Osteoblast (primary cell): ENCODE measurements around the gene DEGS2. TPM values are rescaled to one million over a fixed set of nuclear protein-coding genes. Genes with fewer than 3 reads are reported as not detected.
A peak's percentile ranks its signal among the peaks of the same experiment; 100 is the strongest.

Experiments
- DNase-seq: peaks from one replicate; pipeline ENCODE4 v3.0.0; 2011; ENCODE audit warnings: low spot score, mixed read lengths; ENCODE audit not compliant: insufficient read length; ENCODE audit errors: missing footprints
- H2AFZ ChIP-seq: 2 replicates; pipeline ENCODE4 v1.6.0; 2011; ENCODE audit warnings: mild to moderate bottlenecking, low read length
- H3K27ac ChIP-seq: 2 replicates; pipeline ENCODE4 v1.5.1; 2011; ENCODE audit warnings: mild to moderate bottlenecking, low read depth, low read length, moderate library complexity
- H3K27me3 ChIP-seq: 2 replicates; pipeline ENCODE4 v1.6.0; 2012; ENCODE audit warnings: mild to moderate bottlenecking, control low read depth, inconsistent platforms, low read length, moderate library complexity; ENCODE audit not compliant: insufficient read depth
- H3K36me3 ChIP-seq: 2 replicates; pipeline ENCODE4 v1.5.1; 2011; ENCODE audit warnings: mild to moderate bottlenecking, low read length, control low read depth, moderate library complexity; ENCODE audit not compliant: insufficient read depth
- H3K4me1 ChIP-seq: 2 replicates; pipeline ENCODE4 v1.5.1; 2011; ENCODE audit warnings: mild to moderate bottlenecking, low read length, control low read depth, moderate library complexity; ENCODE audit not compliant: insufficient read depth
- H3K4me2 ChIP-seq: 2 replicates; pipeline ENCODE4 v1.6.0; 2011; ENCODE audit warnings: mild to moderate bottlenecking, low read length; ENCODE audit not compliant: insufficient read depth
- H3K4me3 ChIP-seq: fragments of 200-600 bp; sonication (generic); 3 replicates; pipeline ENCODE4 v1.5.1; 2012; ENCODE audit warnings: mild to moderate bottlenecking, low read length, inconsistent platforms; ENCODE audit not compliant: insufficient read depth
- H3K79me2 ChIP-seq: 2 replicates; pipeline ENCODE4 v1.6.0; 2012; ENCODE audit warnings: mild to moderate bottlenecking, low read length, control low read depth, inconsistent platforms; ENCODE audit not compliant: insufficient read depth
- H3K9me3 ChIP-seq: 2 replicates; pipeline ENCODE4 v1.5.1; 2011; ENCODE audit warnings: low read depth, low read length, control low read depth
- H4K20me1 ChIP-seq: 2 replicates; pipeline ENCODE4 v1.6.0; 2012; ENCODE audit warnings: mild to moderate bottlenecking, low read length, control low read depth; ENCODE audit not compliant: insufficient read depth
- CTCF ChIP-seq: IDR thresholded peaks from 2 replicates; pipeline ENCODE4 v1.5.1; 2011; ENCODE audit warnings: mild to moderate bottlenecking, low read depth, low read length, moderate library complexity; ENCODE audit errors: extremely low read depth
- total RNA-seq: library from RNA; depleted of rRNA; stranded (reverse); fragments of >200 nt; gene quantifications from 2 replicates; pipeline ENCODE4 v1.2.3, GENCODE V29; 2012

Gene DEGS2
- total RNA-seq, 1 donor = 0.36 TPM

DNA sequence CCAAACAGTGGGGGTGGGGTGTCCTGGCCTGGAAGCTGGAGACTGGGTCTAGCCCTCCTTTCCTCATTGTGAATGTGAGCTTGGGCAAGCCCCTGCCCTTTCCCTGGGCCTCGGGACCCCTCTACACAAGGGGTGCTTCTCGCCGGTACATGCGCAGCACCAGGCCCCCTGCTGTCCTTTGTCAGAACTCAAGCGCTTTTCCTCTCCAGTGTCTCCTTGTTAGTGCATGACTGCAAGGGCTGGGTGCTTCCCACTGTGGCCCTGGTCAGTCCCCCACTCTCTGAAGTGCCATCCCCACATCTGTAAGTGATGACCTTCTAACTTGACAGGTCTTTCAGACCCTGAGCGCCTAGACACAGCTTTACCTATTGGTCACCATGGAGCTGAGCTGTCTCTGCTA is 44.2 kb downstream of the DEGS2 start:
- DNase-seq = peak; percentile 56
- TF ChIP-seq CTCF = no peak
- no peak overlapping the region for H2AFZ ChIP-seq

GRCh38 chr14:100114109-100114765 is 45.2 kb downstream of the DEGS2 start:
- no peaks in the 10 kb centered on the region for H3K27me3 ChIP-seq
- no peak for TF ChIP-seq CTCF
- H3K27ac ChIP-seq = no peak overlapping the region
- H3K79me2 ChIP-seq = no peaks in the 10 kb centered on the region
- peaks cover 5% of the 10 kb centered on the region for H4K20me1 ChIP-seq
- H3K4me2 ChIP-seq = no peak overlapping the region
- no peaks in the 10 kb centered on the region for H3K9me3 ChIP-seq
- H2AFZ ChIP-seq = no peak overlapping the region
- peaks cover 14% of the 10 kb centered on the region for H3K4me1 ChIP-seq
- no peak overlapping the region for H3K4me3 ChIP-seq
- H3K36me3 ChIP-seq = no peaks in the 10 kb centered on the region
- DNase-seq = peak; percentile 30

More for the DNA sequence above, 44.2 kb downstream of the DEGS2 start:
- Histone ChIP-seq H3K9me3 (no peaks in the 10 kb centered on the region), H3K4me3 (no peak overlapping the region), H3K4me2 (no peak overlapping the region), H3K4me1 (peaks cover 14% of the 10 kb centered on the region), H3K27me3 (no peaks in the 10 kb centered on the region), H3K36me3 (no peaks in the 10 kb centered on the region), H3K27ac (no peak overlapping the region), H4K20me1 (peaks cover 6% of the 10 kb centered on the region), H3K79me2 (no peaks in the 10 kb centered on the region)

DNA sequence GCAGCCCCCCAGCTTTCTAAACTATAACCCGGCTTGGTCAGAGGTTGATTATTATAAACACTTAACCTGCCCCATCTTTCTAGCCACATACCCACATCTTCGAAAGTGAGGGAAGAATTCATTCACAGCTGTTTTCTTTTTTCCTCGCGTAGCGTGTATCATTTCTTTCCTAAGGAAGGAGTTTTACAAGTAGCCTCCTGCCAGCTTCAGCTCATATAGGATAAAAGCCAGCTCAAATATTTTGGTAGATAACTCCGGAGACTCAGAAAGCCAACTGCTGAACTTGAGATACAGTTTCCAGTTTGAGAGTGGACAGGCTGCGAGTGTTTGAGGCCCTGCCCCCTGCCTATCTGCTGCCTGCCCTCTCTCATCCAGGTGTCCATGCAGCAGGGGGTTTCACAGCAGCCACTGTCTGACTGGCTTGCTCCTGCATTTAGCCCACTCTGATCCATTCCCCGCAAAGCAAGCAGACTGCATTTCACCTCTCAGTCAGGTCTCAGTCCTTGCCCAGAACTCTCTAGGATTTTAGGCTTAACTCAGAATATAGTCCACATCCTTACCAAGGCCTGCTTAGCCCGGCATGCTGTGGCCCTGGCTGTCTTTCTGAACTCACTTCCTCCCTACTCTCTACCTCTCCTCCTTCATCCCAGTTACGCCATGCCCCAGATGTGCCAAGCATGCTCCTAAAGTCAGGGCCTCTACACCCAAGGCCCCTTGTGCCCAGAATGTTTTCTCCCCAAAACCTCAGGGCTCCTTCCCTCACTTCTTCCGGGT is 47.3 kb downstream of the DEGS2 start:
- Histone ChIP-seq H3K79me2 (no peaks in the 10 kb centered on the region), H3K4me3 (no peak overlapping the region), H4K20me1 (no peaks in the 10 kb centered on the region), H2AFZ (peak overlapping the region; percentile 36), H3K9me3 (no peaks in the 10 kb centered on the region), H3K36me3 (no peaks in the 10 kb centered on the region), H3K4me1 (peaks cover 28% of the 10 kb centered on the region), H3K4me2 (peak overlapping the region; percentile 26), H3K27me3 (no peaks in the 10 kb centered on the region), H3K27ac (peak overlapping the region; percentile 25)
- no peak for DNase-seq
- TF ChIP-seq CTCF = no peak

GRCh38 chr14:100110816-100111215 is 48.6 kb downstream of the DEGS2 start:
- Histone ChIP-seq H3K36me3 (no peaks in the 10 kb centered on the region), H3K27ac (no peak overlapping the region), H2AFZ (no peak overlapping the region), H3K4me1 (peaks cover 28% of the 10 kb centered on the region), H3K79me2 (no peaks in the 10 kb centered on the region), H4K20me1 (no peaks in the 10 kb centered on the region), H3K27me3 (no peaks in the 10 kb centered on the region), H3K4me2 (no peak overlapping the region), H3K4me3 (no peak overlapping the region), H3K9me3 (no peaks in the 10 kb centered on the region)
- DNase-seq = no peak
- no peak for TF ChIP-seq CTCF
